IgD-negative memory B cell (primary cell): ENCODE results near the gene SUPT5H. TPM values are rescaled to one million over a fixed set of nuclear protein-coding genes. Genes with fewer than 3 reads are reported as not detected.
"Not testable (repeated sequence)": the region's sequence is repeated elsewhere in the genome, so short reads cannot be mapped to it uniquely, and the experiment has no call there.

Experiments used
- H3K27ac Mint-ChIP-seq, 3 donors: one replicate each; pipeline ENCODE4 v1.8.0; 2020 to 2022; ENCODE audit warnings: mild to moderate bottlenecking in 3 of 3, mixed read lengths in 3 of 3, moderate library complexity in 1 of 3
- H3K27me3 Mint-ChIP-seq: one replicate; pipeline ENCODE4 v1.8.0; 2021; ENCODE audit warnings: mixed read lengths
- H3K36me3 Mint-ChIP-seq: one replicate; pipeline ENCODE4 v1.8.0; 2020; ENCODE audit warnings: mild to moderate bottlenecking, mixed read lengths
- H3K4me1 Mint-ChIP-seq, 3 donors: one replicate each; pipeline ENCODE4 v1.8.0; 2020 to 2022; ENCODE audit warnings: mixed read lengths in 3 of 3, mild to moderate bottlenecking in 1 of 3
- H3K4me3 Mint-ChIP-seq, 4 donors: one replicate each; pipeline ENCODE4 v1.8.0; 2020 to 2022; ENCODE audit warnings: mild to moderate bottlenecking in 4 of 4, mixed read lengths in 4 of 4, moderate library complexity in 3 of 4
- H3K9me3 Mint-ChIP-seq, 3 donors: one replicate each; pipeline ENCODE4 v1.8.0; 2020 to 2021; ENCODE audit warnings: mixed read lengths in 3 of 3, mild to moderate bottlenecking in 1 of 3
- polyA plus RNA-seq: library from polyadenylated mRNA; unstranded; fragments of 300-500 nt; fragmentation: Illumina TruSeq; gene quantifications from one replicate; pipeline ENCODE4 v1.2.3, GENCODE V29; 2021

The SUPT5H gene
- polyA plus RNA-seq, 1 donor from 2014 or later, result 111 TPM

DNA sequence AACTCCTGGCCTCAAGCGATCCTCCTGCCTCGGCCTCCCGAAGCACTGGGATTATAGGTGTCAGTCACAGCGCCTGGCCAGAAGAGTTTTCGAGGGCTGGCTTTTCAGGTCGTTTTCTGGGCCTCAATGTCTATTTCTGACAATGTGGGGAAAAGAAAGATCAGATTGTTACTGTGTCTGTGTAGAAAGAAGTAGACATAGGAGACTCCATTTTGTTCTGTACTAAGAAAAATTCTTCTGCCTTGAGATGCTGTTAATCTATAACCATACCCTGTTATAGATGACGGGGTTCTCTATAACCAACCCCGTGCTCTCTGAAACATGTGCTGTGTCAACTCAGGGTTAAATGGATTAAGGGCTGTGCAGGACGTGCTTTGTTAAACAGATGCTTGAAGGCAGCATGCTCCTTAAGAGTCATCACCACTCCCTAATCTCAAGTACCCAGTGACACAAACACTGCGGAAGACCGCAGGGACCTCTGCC lies 34.0 kb downstream of the SUPT5H start:
- H3K4me3 Mint-ChIP-seq, result peak overlapping the region; percentile 81 to 97 (median 94)
- not testable (repeated sequence) for H3K27me3 Mint-ChIP-seq, H3K9me3 Mint-ChIP-seq
- peaks cover 14% of the 10 kb centered on the region for H3K36me3 Mint-ChIP-seq
- H3K27ac Mint-ChIP-seq, result peak overlapping the region in 1 of 3 donors; percentile 66
- peaks cover 17 to 19% (median 19%) of the 10 kb centered on the region in 3 donors for H3K4me1 Mint-ChIP-seq

DNA sequence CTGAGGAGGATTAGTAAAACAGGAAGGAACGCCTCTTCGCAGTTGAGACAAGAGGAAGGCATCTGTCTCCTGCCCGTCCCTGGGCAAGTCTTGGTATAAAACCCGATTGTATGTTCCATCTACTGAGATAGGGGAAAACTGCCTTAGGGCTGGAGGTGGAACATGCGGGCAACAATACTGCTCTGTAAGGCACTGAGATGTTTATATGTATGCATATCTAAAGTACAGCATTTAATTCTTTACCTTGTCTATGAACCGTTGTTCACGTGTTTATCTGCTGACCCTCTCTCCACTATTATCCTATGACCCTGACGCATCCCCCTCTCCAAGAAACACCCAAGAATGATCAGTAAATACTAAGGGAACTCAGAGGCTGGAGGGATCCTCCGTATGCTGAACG lies 34.5 kb downstream of the SUPT5H start:
- peak overlapping the region; percentile 66 to 95 (median 78) for H3K27ac Mint-ChIP-seq
- H3K4me3 Mint-ChIP-seq, result peak overlapping the region; percentile 81 to 97 (median 94)
- peaks cover 11% of the 10 kb centered on the region for H3K36me3 Mint-ChIP-seq
- H3K4me1 Mint-ChIP-seq, result peaks cover 17 to 19% (median 17%) of the 10 kb centered on the region in 3 donors
- H3K27me3 Mint-ChIP-seq, result no peaks in the 10 kb centered on the region
- H3K9me3 Mint-ChIP-seq, result no peaks in the 10 kb centered on the region

DNA sequence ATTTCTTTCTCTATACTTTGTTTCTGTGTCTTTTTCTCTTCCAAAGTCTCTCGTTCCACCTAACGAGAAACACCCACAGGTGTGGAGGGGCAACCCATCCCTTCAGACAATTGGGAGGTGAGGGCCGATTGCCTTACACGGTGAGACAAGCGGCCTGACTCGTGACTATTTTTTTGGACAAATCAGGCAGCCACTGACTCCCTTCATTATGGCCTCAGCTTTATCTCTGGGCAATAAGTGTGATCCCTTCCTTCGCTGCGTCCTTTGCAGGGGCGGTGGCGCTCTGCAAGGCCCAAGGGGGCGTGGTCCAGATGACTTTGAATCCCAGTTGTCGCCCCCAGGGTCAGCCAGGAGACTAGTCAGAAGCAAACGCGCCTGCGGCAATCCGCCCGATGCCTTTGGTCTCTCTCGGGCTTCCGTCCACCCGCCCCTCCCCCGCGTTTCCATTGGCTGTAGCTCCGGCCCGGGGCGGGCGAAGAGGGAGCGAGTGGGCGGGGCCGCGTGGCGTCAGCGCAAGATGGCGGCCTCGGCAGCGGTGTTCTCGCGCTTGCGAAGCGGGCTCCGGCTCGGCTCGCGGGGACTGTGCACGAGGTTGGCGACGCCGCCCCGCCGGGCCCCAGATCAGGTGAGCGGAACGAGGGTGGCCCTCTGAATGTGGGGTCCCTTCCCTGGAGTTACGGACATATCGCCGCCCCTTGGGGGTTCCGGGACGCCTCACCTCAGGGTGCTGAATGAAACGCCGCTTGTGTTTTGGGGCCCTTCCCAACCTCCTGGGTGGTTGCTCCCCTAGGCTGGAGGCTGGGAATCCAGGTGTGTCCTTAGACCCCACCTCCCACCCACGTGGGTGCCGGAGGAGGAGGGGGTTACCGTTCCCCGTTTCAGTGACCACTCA lies 35.2 kb downstream of the SUPT5H start, which contains the start of gene TIMM50:
TSS of gene TIMM50 (plus strand) at position 502 of the 892 bp plus-strand sequence. CDS start at position 518, 16 bp downstream.
- Mint-ChIP-seq H3K4me1 (peaks cover 17 to 20% (median 19%) of the 10 kb centered on the region in 3 donors), H3K27ac (peak within 1 kb of the TSS; percentile 66 to 95 (median 78)), H3K9me3 (no peaks in the 10 kb centered on the region), H3K27me3 (no peaks in the 10 kb centered on the region), H3K36me3 (peaks cover 6% of the 10 kb centered on the region), H3K4me3 (peak within 1 kb of the TSS; percentile 81 to 97 (median 94))

DNA sequence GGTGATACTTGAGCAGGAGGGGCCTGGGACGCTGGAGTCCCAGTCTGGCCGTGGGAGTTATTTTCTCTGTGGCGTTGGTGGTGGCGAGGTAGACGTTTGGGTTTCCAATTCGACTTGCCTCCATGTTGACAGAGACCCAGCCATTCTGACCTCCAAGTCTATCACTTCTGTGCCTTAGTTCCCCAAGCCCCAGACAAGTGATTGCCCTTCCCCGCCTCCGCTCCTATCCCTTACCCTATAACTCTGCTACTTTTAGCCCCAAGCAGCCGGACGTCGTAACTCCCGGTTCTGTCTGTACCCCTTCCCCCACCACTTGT lies 35.8 kb downstream of the SUPT5H start:
- Mint-ChIP-seq H3K4me3 (peak overlapping the region; percentile 81 to 97 (median 94)), H3K4me1 (peaks cover 17 to 20% (median 19%) of the 10 kb centered on the region in 3 donors), H3K36me3 (peaks cover 5% of the 10 kb centered on the region), H3K27me3 (no peaks in the 10 kb centered on the region), H3K27ac (peak overlapping the region; percentile 66 to 92 (median 78)), H3K9me3 (no peaks in the 10 kb centered on the region)

DNA sequence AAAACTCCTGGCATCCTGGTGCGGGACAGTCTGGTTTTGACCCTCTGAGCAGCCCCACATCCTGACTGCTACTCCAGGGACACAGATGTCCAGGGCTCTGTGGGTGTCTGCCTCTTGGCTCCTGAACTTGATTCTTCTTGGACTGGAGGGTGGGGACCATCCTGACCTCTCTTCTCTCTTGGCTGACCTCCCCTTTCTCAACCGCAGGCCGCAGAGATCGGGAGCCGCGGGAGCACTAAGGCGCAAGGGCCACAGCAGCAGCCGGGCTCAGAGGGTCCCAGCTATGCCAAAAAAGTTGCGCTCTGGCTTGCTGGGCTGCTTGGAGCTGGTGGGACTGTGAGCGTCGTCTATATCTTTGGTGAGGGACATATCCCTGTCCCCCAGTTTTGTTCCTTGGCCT lies 36.3 kb downstream of the SUPT5H start:
- Mint-ChIP-seq H3K27me3 (no peaks in the 10 kb centered on the region), H3K9me3 (no peaks in the 10 kb centered on the region), H3K36me3 (peaks cover 4% of the 10 kb centered on the region), H3K27ac (peak overlapping the region; percentile 66 to 92 (median 78)), H3K4me3 (peak overlapping the region; percentile 81 to 97 (median 94)), H3K4me1 (peaks cover 17 to 19% (median 19%) of the 10 kb centered on the region in 3 donors)

DNA sequence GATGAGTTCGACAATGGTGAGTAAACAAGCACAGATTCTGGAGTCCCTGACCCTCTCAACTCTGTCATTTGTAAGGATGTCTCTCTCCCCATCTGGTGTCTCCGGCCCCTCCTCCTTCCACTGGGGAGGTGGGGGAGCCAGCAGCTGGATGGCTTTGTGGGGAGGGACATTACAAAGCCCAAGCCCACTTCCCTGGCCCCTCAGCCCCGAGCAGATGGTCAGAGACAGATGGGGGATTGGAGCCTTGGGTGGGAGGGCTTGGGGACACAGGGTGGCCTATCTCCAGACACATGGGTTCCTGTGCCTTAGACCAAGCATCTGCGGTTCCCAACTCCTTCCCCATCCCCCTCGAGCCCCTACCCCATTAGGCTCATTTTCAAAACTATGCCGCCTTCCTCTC lies 37.8 kb downstream of the SUPT5H start:
- Mint-ChIP-seq H3K36me3 (peaks cover 3% of the 10 kb centered on the region), H3K4me1 (peaks cover 17 to 19% (median 19%) of the 10 kb centered on the region in 3 donors), H3K27me3 (no peaks in the 10 kb centered on the region), H3K4me3 (peak overlapping the region in 3 of 4 donors; percentile 51 to 81 (median 73)), H3K27ac (peak overlapping the region in 1 of 3 donors; percentile 62), H3K9me3 (no peaks in the 10 kb centered on the region)

DNA sequence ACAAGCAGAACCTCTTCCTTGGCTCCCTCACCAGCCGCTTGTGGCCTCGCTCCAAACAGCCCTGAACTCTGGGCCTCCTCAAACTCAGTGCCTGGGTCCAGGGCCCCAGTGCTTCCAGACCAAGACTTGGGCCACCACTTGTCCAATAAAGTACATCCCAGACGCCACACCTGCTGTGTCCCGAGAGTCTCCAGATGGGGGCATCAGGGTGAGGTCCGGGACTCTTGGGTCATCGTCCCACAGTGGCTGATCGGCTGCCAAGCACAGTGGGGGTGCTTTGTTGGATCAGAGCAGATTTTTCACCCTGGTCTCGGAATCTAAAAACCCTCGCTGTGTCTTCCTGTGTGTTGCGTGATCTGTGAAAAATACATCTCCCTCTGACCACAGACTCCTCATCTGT lies 44.4 kb downstream of the SUPT5H start:
- H3K4me1 Mint-ChIP-seq, result peaks cover 0 to 3% (median 0%) of the 10 kb centered on the region in 3 donors
- H3K9me3 Mint-ChIP-seq, result no peaks in the 10 kb centered on the region
- no peak overlapping the region for H3K27ac Mint-ChIP-seq
- peak overlapping the region in 1 of 4 donors; percentile 65 for H3K4me3 Mint-ChIP-seq
- H3K36me3 Mint-ChIP-seq, result no peaks in the 10 kb centered on the region
- no peaks in the 10 kb centered on the region for H3K27me3 Mint-ChIP-seq

DNA sequence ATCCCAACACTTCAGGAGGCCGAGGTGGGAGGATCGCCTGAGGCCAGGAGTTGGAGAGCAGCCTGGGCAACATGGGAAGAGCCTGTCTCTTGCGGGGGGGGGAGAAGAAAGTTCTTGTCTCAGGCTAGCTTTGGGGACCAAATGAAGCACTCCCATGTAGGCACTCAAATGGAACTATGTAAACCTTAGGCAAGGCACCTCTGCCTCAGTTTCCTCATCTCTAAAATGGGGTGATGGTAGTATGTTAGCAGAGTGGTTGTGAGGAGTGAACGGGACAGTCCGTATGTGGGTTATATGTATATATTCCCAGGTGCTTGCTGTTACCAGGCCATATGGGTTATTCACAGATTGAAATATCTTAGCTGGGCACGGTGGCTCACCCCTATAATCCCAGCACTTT lies 46.8 kb downstream of the SUPT5H start:
- no peaks in the 10 kb centered on the region for H3K9me3 Mint-ChIP-seq
- H3K27ac Mint-ChIP-seq, result no peak overlapping the region
- H3K36me3 Mint-ChIP-seq, result no peaks in the 10 kb centered on the region
- no peaks in the 10 kb centered on the region for H3K4me1 Mint-ChIP-seq
- H3K27me3 Mint-ChIP-seq, result no peaks in the 10 kb centered on the region
- H3K4me3 Mint-ChIP-seq, result peak overlapping the region in 1 of 4 donors; percentile 47

DNA sequence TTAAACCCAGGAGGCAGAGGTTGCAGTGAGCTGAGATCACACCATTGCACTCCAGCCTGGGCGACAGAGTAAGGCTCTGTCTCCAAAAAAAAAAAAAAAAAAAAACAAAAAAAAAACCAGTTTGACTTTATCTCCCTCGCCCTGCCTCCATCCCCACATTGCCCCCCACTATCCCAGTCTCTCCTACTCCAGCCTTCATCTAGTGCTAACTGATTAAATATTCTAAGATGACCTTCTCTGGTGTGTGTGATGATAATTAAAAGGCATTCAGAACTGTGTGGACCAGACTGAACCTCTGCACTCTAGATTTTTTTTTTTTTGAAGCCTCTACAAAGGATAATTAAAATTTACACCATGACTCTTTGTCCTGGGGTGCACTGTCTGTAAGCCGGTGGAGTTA lies 47.4 kb downstream of the SUPT5H start:
- no peaks in the 10 kb centered on the region for H3K27me3 Mint-ChIP-seq
- H3K27ac Mint-ChIP-seq, result no peak overlapping the region
- H3K36me3 Mint-ChIP-seq, result no peaks in the 10 kb centered on the region
- H3K9me3 Mint-ChIP-seq, result no peaks in the 10 kb centered on the region
- no peak overlapping the region for H3K4me3 Mint-ChIP-seq
- H3K4me1 Mint-ChIP-seq, result no peaks in the 10 kb centered on the region

DNA sequence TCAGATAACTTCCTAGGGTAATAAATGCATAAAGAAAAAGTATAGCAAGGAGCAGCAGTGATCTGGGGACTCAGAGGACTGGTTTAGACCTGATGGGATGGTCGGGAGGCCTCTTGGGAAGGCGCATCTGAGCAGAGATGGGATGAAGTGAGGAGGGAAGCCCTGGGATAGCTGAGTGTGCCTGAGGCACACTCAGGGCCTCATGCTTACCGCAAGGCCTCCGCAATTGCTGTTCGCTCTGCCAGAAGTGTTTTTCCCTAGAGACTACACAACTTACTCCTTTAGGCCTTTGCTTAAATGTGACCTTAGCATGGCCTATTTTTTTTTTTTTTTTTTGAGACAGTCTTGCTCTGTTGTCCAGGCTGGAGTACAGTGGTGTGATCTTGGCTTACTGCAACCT lies 49.3 kb downstream of the SUPT5H start:
- Mint-ChIP-seq H3K4me1 (peaks cover 9 to 11% (median 9%) of the 10 kb centered on the region in 3 donors), H3K4me3 (no peak overlapping the region)

DNA sequence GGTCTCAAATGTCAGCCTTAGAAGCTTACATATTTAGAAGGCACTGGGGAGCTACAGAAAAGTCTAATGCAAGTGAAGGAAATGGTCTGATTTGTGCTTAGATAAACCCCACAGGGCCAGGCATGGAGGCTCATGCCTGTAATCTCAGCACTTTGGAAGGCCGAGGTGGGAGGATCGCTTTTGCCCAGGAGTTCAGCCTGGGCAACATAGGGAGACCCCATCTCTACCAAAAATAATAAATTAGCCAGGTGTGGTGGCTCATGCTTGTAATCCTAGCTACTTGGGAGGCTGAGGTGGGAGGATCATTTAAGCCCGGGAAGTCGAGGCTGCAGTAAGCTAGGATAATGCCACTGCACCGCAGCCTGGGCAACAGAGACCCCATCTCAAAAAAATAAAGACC lies 50.7 kb downstream of the SUPT5H start:
- H3K4me1 Mint-ChIP-seq, result peaks cover 11 to 14% (median 12%) of the 10 kb centered on the region in 3 donors
- no peaks in the 10 kb centered on the region for H3K9me3 Mint-ChIP-seq
- peaks cover 21% of the 10 kb centered on the region for H3K27me3 Mint-ChIP-seq
- peak overlapping the region in 3 of 4 donors; percentile 32 to 53 (median 39) for H3K4me3 Mint-ChIP-seq
- peak overlapping the region in 1 of 3 donors; percentile 69 for H3K27ac Mint-ChIP-seq
- no peaks in the 10 kb centered on the region for H3K36me3 Mint-ChIP-seq

More for the DNA sequence above, 49.3 kb downstream of the SUPT5H start:
- Mint-ChIP-seq H3K27me3 (peaks cover 11% of the 10 kb centered on the region), H3K27ac (no peak overlapping the region), H3K9me3 (no peaks in the 10 kb centered on the region), H3K36me3 (no peaks in the 10 kb centered on the region)

DNA sequence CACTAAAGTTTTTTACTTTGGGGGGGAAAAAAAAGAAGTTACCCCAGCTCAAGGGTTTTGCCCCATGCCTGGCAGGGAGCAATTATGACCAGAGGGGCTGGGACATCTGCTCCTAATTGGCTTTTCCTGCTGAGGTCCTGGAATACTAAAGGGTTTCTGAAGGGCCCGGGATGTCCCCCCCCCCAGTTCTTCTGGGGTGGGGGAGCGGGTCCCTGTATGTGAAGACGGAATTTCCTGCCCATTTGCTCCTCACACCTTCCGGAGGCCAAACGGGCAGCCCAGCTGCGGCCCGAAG lies 52.3 kb downstream of the SUPT5H start:
- Mint-ChIP-seq H3K36me3 (no peaks in the 10 kb centered on the region), H3K4me1 (peaks cover 11 to 14% (median 12%) of the 10 kb centered on the region in 3 donors), H3K27ac (no peak overlapping the region), H3K4me3 (peak overlapping the region in 1 of 4 donors; percentile 45), H3K27me3 (peaks cover 26% of the 10 kb centered on the region), H3K9me3 (no peaks in the 10 kb centered on the region)

DNA sequence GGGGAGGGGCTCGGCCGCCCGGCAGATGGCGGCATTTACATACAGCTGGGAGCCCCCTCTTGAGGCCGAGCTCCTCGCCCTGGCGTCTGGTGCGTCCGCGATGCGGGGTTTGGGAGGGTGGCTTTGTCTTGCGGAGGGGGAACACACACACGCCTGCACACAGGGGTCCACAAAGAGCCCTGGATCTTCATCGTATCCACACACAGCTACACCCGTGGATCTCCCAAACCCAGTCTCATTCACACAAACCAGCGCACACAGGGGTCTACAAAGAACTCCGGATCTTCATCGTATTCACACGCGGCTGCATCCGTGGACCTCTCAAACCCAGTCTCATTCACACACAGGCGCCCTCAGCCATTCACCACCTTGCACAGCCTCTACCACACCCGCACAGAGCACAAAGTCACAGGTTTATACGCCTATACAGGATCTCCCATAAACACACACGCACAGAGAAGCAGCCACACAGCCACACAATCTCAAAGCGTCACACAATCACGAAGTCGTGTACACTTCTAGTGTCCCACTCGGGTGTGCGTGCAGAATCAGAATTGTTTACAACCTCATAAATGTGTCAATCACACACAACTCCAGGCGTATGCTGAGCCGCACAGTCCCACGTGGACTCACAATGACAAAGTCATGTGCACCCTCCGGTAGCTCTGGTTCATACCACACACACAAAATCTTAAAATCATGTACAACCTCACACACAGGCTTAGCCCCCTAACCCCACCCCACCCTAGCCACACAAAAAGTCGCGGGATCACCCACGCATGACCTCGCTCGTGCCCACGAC lies 52.8 kb downstream of the SUPT5H start:
- Mint-ChIP-seq H3K4me3 (peak overlapping the region; percentile 58 to 88 (median 78)), H3K27me3 (peaks cover 28% of the 10 kb centered on the region), H3K27ac (peak overlapping the region in 1 of 3 donors; percentile 3), H3K4me1 (peaks cover 11 to 15% (median 12%) of the 10 kb centered on the region in 3 donors), H3K9me3 (no peaks in the 10 kb centered on the region), H3K36me3 (no peaks in the 10 kb centered on the region)

DNA sequence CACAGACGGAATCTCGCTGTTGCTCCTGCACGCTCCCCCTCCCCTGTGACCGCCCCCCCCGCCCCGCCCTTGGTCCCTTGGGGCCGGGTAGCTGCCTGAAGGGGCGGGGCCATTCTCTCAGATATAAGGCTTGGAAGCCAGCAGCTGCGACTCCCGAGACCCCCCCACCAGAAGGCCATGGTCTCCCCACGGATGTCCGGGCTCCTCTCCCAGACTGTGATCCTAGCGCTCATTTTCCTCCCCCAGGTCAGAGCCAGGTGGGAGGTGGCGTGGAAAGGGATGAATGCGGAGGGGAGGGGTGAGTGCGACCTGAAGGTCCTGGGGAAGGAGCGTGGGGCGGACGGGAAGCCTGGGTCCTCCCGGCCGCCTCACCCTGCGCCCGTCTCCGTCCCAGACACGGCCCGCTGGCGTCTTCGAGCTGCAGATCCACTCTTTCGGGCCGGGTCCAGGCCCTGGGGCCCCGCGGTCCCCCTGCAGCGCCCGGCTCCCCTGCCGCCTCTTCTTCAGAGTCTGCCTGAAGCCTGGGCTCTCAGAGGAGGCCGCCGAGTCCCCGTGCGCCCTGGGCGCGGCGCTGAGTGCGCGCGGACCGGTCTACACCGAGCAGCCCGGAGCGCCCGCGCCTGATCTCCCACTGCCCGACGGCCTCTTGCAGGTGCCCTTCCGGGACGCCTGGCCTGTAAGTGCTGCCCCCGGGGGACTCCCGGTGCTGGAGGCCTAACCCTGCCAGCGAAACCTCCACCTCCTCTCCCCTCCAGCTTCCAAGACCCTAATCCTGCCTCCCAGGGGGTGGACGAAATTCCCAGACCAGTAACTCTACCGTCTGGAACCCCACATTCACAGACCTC lies 53.6 kb downstream of the SUPT5H start, which contains the start of gene DLL3:
TSS of gene DLL3 (plus strand) at position 150 of the 845 bp plus-strand sequence. CDS start at position 178, 28 bp downstream.
- Mint-ChIP-seq H3K27ac (peak within 1 kb of the TSS in 2 of 3 donors; percentile 3 to 6), H3K9me3 (no peaks in the 10 kb centered on the region), H3K36me3 (no peaks in the 10 kb centered on the region), H3K4me3 (peak within 1 kb of the TSS; percentile 71 to 88 (median 82)), H3K4me1 (peaks cover 11 to 16% (median 12%) of the 10 kb centered on the region in 3 donors), H3K27me3 (peaks cover 32% of the 10 kb centered on the region)
